IMR-90 (cell line): ENCODE measurements around the gene SPECC1L. TPM values are rescaled to one million over a fixed set of nuclear protein-coding genes. Genes with fewer than 3 reads are reported as not detected.

Experiments
- ATAC-seq: fragments of 200-7000 bp; cut with Tn5 transposase; 2 replicates; pipeline ENCODE4 v1.9.1; 2020; ENCODE audit warnings: low read depth, mild to moderate bottlenecking, moderate library complexity
- BruUV-seq: library from RNA; stranded (reverse); fragments of 400-500 nt; replicated peaks from 2 replicates; lab custom pipeline; 2021; lab: Mats Ljungman, UMichigan
- CTCF ChIA-PET: fragments of 300-600 bp; formaldehyde crosslinking; extraction: SDS; loops from one replicate; lab custom pipeline; 2021; ENCODE audit warnings: antibody characterized with exemption; lab: Yijun Ruan, JAX
- POLR2A ChIA-PET: fragments of 300-600 bp; sonication (Branson Sonifier 250); formaldehyde crosslinking; loops from one replicate; lab custom pipeline; 2022; ENCODE audit warnings: antibody characterized with exemption; ENCODE audit not compliant: unreplicated experiment; lab: Charles Lee
- DNase-seq: peaks from one replicate; pipeline ENCODE4 v3.0.0; 2013
- H2AFZ ChIP-seq: replicated peaks from 2 replicates; pipeline ENCODE3; 2013; ENCODE audit warnings: low read length, mild to moderate bottlenecking; ENCODE audit not compliant: poor library complexity
- H2AK5ac ChIP-seq: 2 replicates; pipeline ENCODE4 v1.6.1; 2013; ENCODE audit warnings: low read depth, low read length, inconsistent platforms
- H2AK9ac ChIP-seq: replicated peaks from 2 replicates; pipeline ENCODE3; 2013; ENCODE audit warnings: mild to moderate bottlenecking, low read depth, low read length, moderate library complexity; ENCODE audit not compliant: poor library complexity
- H2BK120ac ChIP-seq: 2 replicates; pipeline ENCODE4 v1.6.1; 2013; ENCODE audit warnings: low read depth, low read length, inconsistent platforms
- H2BK15ac ChIP-seq: 3 replicates; pipeline ENCODE4 v1.6.1; 2013; ENCODE audit warnings: low read depth, low read length, inconsistent platforms
- H2BK20ac ChIP-seq: 2 replicates; pipeline ENCODE4 v1.6.1; 2013; ENCODE audit warnings: low read depth, mild to moderate bottlenecking, inconsistent platforms, low read length, moderate library complexity
- H2BK5ac ChIP-seq: 2 replicates; pipeline ENCODE4 v1.6.1; 2013; ENCODE audit warnings: mild to moderate bottlenecking, low read depth, low read length, inconsistent platforms; ENCODE audit not compliant: poor library complexity, severe bottlenecking
- H3K14ac ChIP-seq: replicated peaks from 2 replicates; pipeline ENCODE4 v1.6.1; 2013; ENCODE audit warnings: low read depth, low read length, inconsistent platforms
- H3K18ac ChIP-seq: 2 replicates; pipeline ENCODE4 v1.6.1; 2013; ENCODE audit warnings: low read depth, low read length, control low read depth
- H3K23ac ChIP-seq: 2 replicates; pipeline ENCODE4 v1.6.1; 2013; ENCODE audit warnings: low read depth, low read length, inconsistent platforms
- H3K27ac ChIP-seq: 2 replicates; pipeline ENCODE4 v1.5.1; 2013; ENCODE audit warnings: mild to moderate bottlenecking, control low read depth, low read length; ENCODE audit not compliant: insufficient read depth
- H3K27me3 ChIP-seq: 2 replicates; pipeline ENCODE4 v1.6.1; 2013; ENCODE audit warnings: low read length; ENCODE audit not compliant: control insufficient read depth, insufficient read depth
- H3K36me3 ChIP-seq: 2 replicates; pipeline ENCODE4 v1.6.1; 2013; ENCODE audit warnings: low read length, mixed read lengths; ENCODE audit not compliant: control insufficient read depth, insufficient read depth
- H3K4ac ChIP-seq: 2 replicates; pipeline ENCODE4 v1.6.1; 2013; ENCODE audit warnings: low read depth, low read length, inconsistent platforms
- H3K4me1 ChIP-seq: 2 replicates; pipeline ENCODE4 v1.6.1; 2013; ENCODE audit warnings: low read length, mixed read lengths; ENCODE audit not compliant: control insufficient read depth, insufficient read depth
- H3K4me2 ChIP-seq: 2 replicates; pipeline ENCODE4 v1.6.1; 2013; ENCODE audit warnings: low read depth, mild to moderate bottlenecking, control low read depth, low read length, moderate library complexity
- H3K4me3 ChIP-seq: 2 replicates; pipeline ENCODE4 v1.5.1; 2013; ENCODE audit warnings: low read depth, mild to moderate bottlenecking, control low read depth, low read length, moderate library complexity; ENCODE audit not compliant: insufficient read depth
- H3K56ac ChIP-seq: 2 replicates; pipeline ENCODE4 v1.6.1; 2013; ENCODE audit warnings: low read length, inconsistent platforms; ENCODE audit not compliant: insufficient read depth; ENCODE audit errors: extremely low read depth
- H3K79me1 ChIP-seq, 2 experiments: 2 replicates each; pipeline ENCODE4 v1.6.1; 2013; ENCODE audit warnings: low read length in 2 of 2, inconsistent platforms in 1 of 2, low read depth in 1 of 2
- H3K9ac ChIP-seq: 2 replicates; pipeline ENCODE4 v1.6.1; 2013; ENCODE audit warnings: low read depth, low read length, control low read depth
- H3K9me1 ChIP-seq: 2 replicates; pipeline ENCODE4 v1.6.1; 2013; ENCODE audit warnings: low read length, inconsistent platforms; ENCODE audit not compliant: insufficient read depth
- H3K9me3 ChIP-seq: 2 replicates; pipeline ENCODE4 v1.6.1; 2013; ENCODE audit warnings: low read length; ENCODE audit not compliant: control insufficient read depth, insufficient read depth
- H4K20me1 ChIP-seq: 2 replicates; pipeline ENCODE4 v1.6.1; 2013; ENCODE audit warnings: low read length, inconsistent platforms; ENCODE audit not compliant: insufficient read depth
- H4K5ac ChIP-seq: 2 replicates; pipeline ENCODE4 v1.6.1; 2013; ENCODE audit warnings: mild to moderate bottlenecking, low read depth, low read length, control low read depth
- H4K8ac ChIP-seq, 2 experiments: 2 replicates each; pipeline ENCODE4 v1.6.1; 2013; ENCODE audit warnings: low read depth in 2 of 2, low read length in 2 of 2, control low read depth in 1 of 2, inconsistent platforms in 1 of 2
- H4K91ac ChIP-seq: 2 replicates; pipeline ENCODE4 v1.6.1; 2013; ENCODE audit warnings: low read depth, low read length, inconsistent platforms; ENCODE audit not compliant: insufficient read depth
- BHLHE40 ChIP-seq: fragments of 150-350 bp; IDR thresholded peaks from 2 replicates; pipeline ENCODE4 v1.6.1; 2016; ENCODE audit warnings: mild to moderate bottlenecking, low read depth, low read length
- CEBPB ChIP-seq: IDR thresholded peaks from 2 replicates; pipeline ENCODE4 v1.6.1; 2012; ENCODE audit warnings: low read depth, low read length, improper control_type of control experiment
- CHD1 ChIP-seq: IDR thresholded peaks from 2 replicates; pipeline ENCODE4 v1.6.1; 2012; ENCODE audit warnings: low read depth, low read length, improper control_type of control experiment
- ELK1 ChIP-seq: fragments of 150-350 bp; IDR thresholded peaks from 2 replicates; pipeline ENCODE4 v1.6.1; 2016; ENCODE audit warnings: low read depth, mild to moderate bottlenecking, low read length, moderate library complexity, borderline replicate concordance
- FOS ChIP-seq: fragments of 150-350 bp; IDR thresholded peaks from 2 replicates; pipeline ENCODE4 v1.6.1; 2016; ENCODE audit warnings: low read depth, low read length
- MAFK ChIP-seq: IDR thresholded peaks from 2 replicates; pipeline ENCODE4 v1.6.1; 2012; ENCODE audit warnings: low read depth, low read length, improper control_type of control experiment
- MAZ ChIP-seq: IDR thresholded peaks from 2 replicates; pipeline ENCODE4 v1.6.1; 2012; ENCODE audit warnings: low read depth, mild to moderate bottlenecking, low read length, improper control_type of control experiment, moderate library complexity, borderline replicate concordance
- MXI1 ChIP-seq: IDR thresholded peaks from 2 replicates; pipeline ENCODE4 v1.6.1; 2012; ENCODE audit warnings: low read depth, mild to moderate bottlenecking, low read length, moderate library complexity, borderline replicate concordance
- NFE2L2 ChIP-seq: fragments of 150-350 bp; IDR thresholded peaks from 2 replicates; pipeline ENCODE4 v1.6.1; 2016; ENCODE audit warnings: low read depth, mild to moderate bottlenecking, low read length
- POLR2A ChIP-seq: IDR thresholded peaks from 2 replicates; pipeline ENCODE4 v1.6.1; 2012; ENCODE audit warnings: mild to moderate bottlenecking, low read depth, low read length
- RAD21 ChIP-seq: IDR thresholded peaks from 2 replicates; pipeline ENCODE4 v1.6.1; 2012; ENCODE audit warnings: low read length, improper control_type of control experiment
- RCOR1 ChIP-seq: IDR thresholded peaks from 2 replicates; pipeline ENCODE4 v1.6.1; 2012; ENCODE audit warnings: mild to moderate bottlenecking, low read length, improper control_type of control experiment; ENCODE audit not compliant: insufficient replicate concordance
- RFX5 ChIP-seq: IDR thresholded peaks from 2 replicates; pipeline ENCODE4 v1.8.0; 2012; ENCODE audit warnings: low read depth, mild to moderate bottlenecking, low read length, moderate library complexity
- SMC3 ChIP-seq: fragments of 150-350 bp; IDR thresholded peaks from 2 replicates; pipeline ENCODE4 v1.6.1; 2016; ENCODE audit warnings: low read depth, mild to moderate bottlenecking, antibody characterized with exemption, low read length, moderate library complexity
- USF2 ChIP-seq: fragments of 150-350 bp; IDR thresholded peaks from 2 replicates; pipeline ENCODE4 v1.6.1; 2017; ENCODE audit warnings: mild to moderate bottlenecking, antibody characterized with exemption, low read length, low read depth
- WGBS, 2 experiments: methylation state at CpG; one replicate each; pipeline versions ENCODE4 v1.1.5 to v1.1.7; 2013; ENCODE audit warnings: missing lambda C conversion rate in 2 of 2; ENCODE audit not compliant: insufficient read length in 1 of 2; ENCODE audit errors: extremely low coverage in 2 of 2; 5-methylcytosine and 5-hydroxymethylcytosine counted together
- dilution Hi-C: fragments of 300-500 bp; cut with HindIII; formaldehyde crosslinking; loops from one replicate; pipeline ENCODE4 v1.14.3; 2018; ENCODE audit warnings: low sequenced_read_pairs; ENCODE audit not compliant: unreplicated experiment
- in situ Hi-C: fragments of 300-500 bp; cut with MboI; formaldehyde crosslinking; loops from 3 replicates; pipeline ENCODE4 v1.14.3; 2019; ENCODE audit warnings: low sequenced_read_pairs, inconsistent platforms, mixed read lengths
- intact Hi-C: fragments of 100-400 bp; cut with micrococcal nuclease; formaldehyde crosslinking; loops from 2 replicates; pipeline ENCODE4 v1.10.0; 2022
- polyA plus RNA-seq, 3 experiments: library from polyadenylated mRNA; depleted of rRNA; stranded (reverse); fragments of >200 nt; gene quantifications; 2 replicates each; pipeline ENCODE4 v1.2.3, GENCODE V29; 2012; ENCODE audit warnings: low replicate concordance in 1 of 3
- total RNA-seq: library from RNA; depleted of rRNA; stranded (reverse); fragments of >200 nt; gene quantifications from 2 replicates; pipeline ENCODE4 v1.2.3, GENCODE V29; 2012
- TF ChIP-seq, protein P1 (sequence below): conservative IDR thresholded peaks from 2 replicates; pipeline ENCODE4 v1.5.1; 2012; ENCODE audit warnings: mild to moderate bottlenecking, low read depth, low read length, improper control_type of control experiment

The SPECC1L gene
- total and polyA plus RNA-seq, 2 of the 4 experiments (the other 2 are of a cell fraction) = 18.7 to 44.1 TPM

GRCh38 chr22:24359452-24360120 lies 89.0 kb downstream of the SPECC1L start:
- Histone ChIP-seq H3K4me3 (no peak overlapping the region), H3K4me2 (no peak overlapping the region), H2BK120ac (no peak overlapping the region), H3K27me3 (no peaks in the 10 kb centered on the region), H3K36me3 (peaks cover 21% of the 10 kb centered on the region), H4K8ac (no peak overlapping the region), H3K9me1 (peaks cover 9% of the 10 kb centered on the region), H2AK5ac (no peak overlapping the region), H3K4me1 (peaks cover 4% of the 10 kb centered on the region; the same call in 1 of the 2 replicates), H3K79me1 (peaks cover 18 to 56% of the 10 kb centered on the region in 2 experiments), H3K9me3 (no peaks in the 10 kb centered on the region), H3K27ac (no peak overlapping the region), H3K9ac (no peak overlapping the region), H3K18ac (no peak overlapping the region), H4K91ac (no peak overlapping the region), H3K4ac (no peak overlapping the region), H2BK20ac (no peak overlapping the region), H4K5ac (no peak overlapping the region), H3K56ac (no peak overlapping the region), H3K14ac (no peak overlapping the region; the same call in 1 of the 2 replicates), H2BK5ac (no peak overlapping the region), H3K23ac (no peak overlapping the region), H4K20me1 (0 out of 2 replicates have a peak, but pooled peaks cover 4% of the 10 kb centered on the region), H2BK15ac (no peak overlapping the region), H2AK9ac (no peak overlapping the region), H2AFZ (no peak overlapping the region)
- ChIA-PET CTCF (no interaction called here), POLR2A (no interaction called here)
- TF ChIP-seq BHLHE40 (no peak), USF2 (no peak), RCOR1 (no peak), NFE2L2 (no peak), SMC3 (no peak), MXI1 (no peak), CHD1 (no peak), POLR2A (no peak), MAZ (no peak), CEBPB (no peak), FOS (no peak), ELK1 (no peak), RFX5 (no peak), MAFK (no peak), RAD21 (no peak)
- TF ChIP-seq, protein P1, sequence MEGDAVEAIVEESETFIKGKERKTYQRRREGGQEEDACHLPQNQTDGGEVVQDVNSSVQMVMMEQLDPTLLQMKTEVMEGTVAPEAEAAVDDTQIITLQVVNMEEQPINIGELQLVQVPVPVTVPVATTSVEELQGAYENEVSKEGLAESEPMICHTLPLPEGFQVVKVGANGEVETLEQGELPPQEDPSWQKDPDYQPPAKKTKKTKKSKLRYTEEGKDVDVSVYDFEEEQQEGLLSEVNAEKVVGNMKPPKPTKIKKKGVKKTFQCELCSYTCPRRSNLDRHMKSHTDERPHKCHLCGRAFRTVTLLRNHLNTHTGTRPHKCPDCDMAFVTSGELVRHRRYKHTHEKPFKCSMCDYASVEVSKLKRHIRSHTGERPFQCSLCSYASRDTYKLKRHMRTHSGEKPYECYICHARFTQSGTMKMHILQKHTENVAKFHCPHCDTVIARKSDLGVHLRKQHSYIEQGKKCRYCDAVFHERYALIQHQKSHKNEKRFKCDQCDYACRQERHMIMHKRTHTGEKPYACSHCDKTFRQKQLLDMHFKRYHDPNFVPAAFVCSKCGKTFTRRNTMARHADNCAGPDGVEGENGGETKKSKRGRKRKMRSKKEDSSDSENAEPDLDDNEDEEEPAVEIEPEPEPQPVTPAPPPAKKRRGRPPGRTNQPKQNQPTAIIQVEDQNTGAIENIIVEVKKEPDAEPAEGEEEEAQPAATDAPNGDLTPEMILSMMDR = no peak
- intact Hi-C loops = no loop called here
- BruUV-seq = no TSS peak
- dilution Hi-C loops = no loop called here
- no peak for ATAC-seq
- no peak for DNase-seq
- in situ Hi-C loops = no loop called here
- whole genome bisulfite sequencing, 2 experiments = 100% methylated on average over 1 of the region's 5 CpGs; no CpG with 5 or more reads in 1 of the 2 experiments
